OCI-LY7 (cell line): ENCODE data around the gene CXorf58.

Source experiments
- CTCF ChIP-seq: fragments of 200-600 bp; sonication (generic); conservative IDR thresholded peaks from 2 replicates; pipeline ENCODE4 v1.5.1; 2014; ENCODE audit warnings: mild to moderate bottlenecking, antibody characterized with exemption, low read length, moderate library complexity, mixed read lengths
- EZH2phosphoT487 ChIP-seq: fragments of 200-600 bp; sonication (generic); IDR thresholded peaks from 2 replicates; pipeline ENCODE4 v1.6.1; 2018; ENCODE audit warnings: low read depth, borderline replicate concordance, mild to moderate bottlenecking, mixed run types, antibody characterized with exemption, low read length, moderate library complexity, mixed read lengths

GRCh38 chrX:23888887-23889501 is 18.8 kb upstream of the CXorf58 start:
- no peak for TF ChIP-seq CTCF
- TF ChIP-seq EZH2phosphoT487, result no peak
